Skeletal muscle satellite cell (primary cell): ENCODE results near the gene ACOX3.

Experiments
- H3K27me3 ChIP-seq: 2 replicates; pipeline ENCODE4 v1.7.0; 2013; ENCODE audit warnings: low read length; ENCODE audit not compliant: control insufficient read depth, insufficient read depth
- H3K36me3 ChIP-seq: 2 replicates; pipeline ENCODE4 v1.7.0; 2013; ENCODE audit warnings: mild to moderate bottlenecking, control low read depth, low read length; ENCODE audit not compliant: insufficient read depth
- H3K4me1 ChIP-seq: 2 replicates; pipeline ENCODE4 v1.7.0; 2013; ENCODE audit warnings: low read length; ENCODE audit not compliant: control insufficient read depth, insufficient read depth
- H3K4me2 ChIP-seq: 2 replicates; pipeline ENCODE4 v1.7.0; 2013; ENCODE audit warnings: mild to moderate bottlenecking, low read length
- H3K4me3 ChIP-seq: 2 replicates; pipeline ENCODE4 v1.7.0; 2013; ENCODE audit warnings: low read length
- H3K9ac ChIP-seq: 2 replicates; pipeline ENCODE4 v1.7.0; 2013; ENCODE audit warnings: mild to moderate bottlenecking, low read depth, low read length, moderate library complexity
- H3K9me3 ChIP-seq: replicated peaks from 2 replicates; pipeline ENCODE4 v1.7.0; 2013; ENCODE audit warnings: mild to moderate bottlenecking, control low read depth, low read length

Gene ACOX3

DNA sequence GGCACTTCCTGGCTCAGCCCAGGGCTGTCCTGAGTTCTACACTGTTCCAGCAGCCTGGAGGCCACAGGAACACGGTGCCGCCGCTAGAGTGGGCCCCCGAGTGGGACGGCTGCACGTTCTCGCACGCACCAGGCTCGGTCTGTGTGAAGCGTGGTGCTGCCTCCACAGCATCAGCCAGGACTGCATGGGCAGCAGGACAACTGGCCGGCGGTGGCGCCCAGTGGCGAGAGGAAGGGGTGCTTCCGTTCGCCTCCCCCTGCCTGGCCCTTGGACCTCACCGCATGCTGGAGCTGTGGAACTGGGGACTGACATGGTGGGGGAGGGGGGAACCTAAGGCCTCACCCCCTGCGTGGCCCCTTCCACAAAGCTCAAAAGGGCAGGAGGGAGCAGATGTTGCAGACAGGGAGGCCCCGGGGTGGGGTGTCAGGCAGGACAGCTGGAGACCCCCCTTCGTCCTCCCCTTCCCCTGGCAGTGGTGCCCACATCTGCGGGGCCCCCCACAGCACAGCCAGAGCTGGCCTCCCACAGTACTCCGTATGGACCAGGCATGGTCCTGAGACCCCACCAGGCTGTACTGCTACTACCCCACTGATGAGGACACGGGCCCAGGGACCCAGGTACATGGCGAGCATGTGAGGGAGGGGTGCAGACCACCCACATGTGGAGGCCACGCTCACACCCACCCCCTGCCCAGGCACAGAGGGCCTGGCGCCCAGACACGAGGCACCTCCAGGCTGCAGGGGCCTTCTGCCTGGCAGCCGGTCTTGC, 58.5 kb downstream of the ACOX3 start:
- Histone ChIP-seq H3K4me1 (peaks cover 18% of the 10 kb centered on the region), H3K9me3 (no peaks in the 10 kb centered on the region), H3K27me3 (no peaks in the 10 kb centered on the region), H3K36me3 (peaks cover 16% of the 10 kb centered on the region), H3K9ac (no peak overlapping the region), H3K4me2 (no peak overlapping the region), H3K4me3 (no peak overlapping the region)

DNA sequence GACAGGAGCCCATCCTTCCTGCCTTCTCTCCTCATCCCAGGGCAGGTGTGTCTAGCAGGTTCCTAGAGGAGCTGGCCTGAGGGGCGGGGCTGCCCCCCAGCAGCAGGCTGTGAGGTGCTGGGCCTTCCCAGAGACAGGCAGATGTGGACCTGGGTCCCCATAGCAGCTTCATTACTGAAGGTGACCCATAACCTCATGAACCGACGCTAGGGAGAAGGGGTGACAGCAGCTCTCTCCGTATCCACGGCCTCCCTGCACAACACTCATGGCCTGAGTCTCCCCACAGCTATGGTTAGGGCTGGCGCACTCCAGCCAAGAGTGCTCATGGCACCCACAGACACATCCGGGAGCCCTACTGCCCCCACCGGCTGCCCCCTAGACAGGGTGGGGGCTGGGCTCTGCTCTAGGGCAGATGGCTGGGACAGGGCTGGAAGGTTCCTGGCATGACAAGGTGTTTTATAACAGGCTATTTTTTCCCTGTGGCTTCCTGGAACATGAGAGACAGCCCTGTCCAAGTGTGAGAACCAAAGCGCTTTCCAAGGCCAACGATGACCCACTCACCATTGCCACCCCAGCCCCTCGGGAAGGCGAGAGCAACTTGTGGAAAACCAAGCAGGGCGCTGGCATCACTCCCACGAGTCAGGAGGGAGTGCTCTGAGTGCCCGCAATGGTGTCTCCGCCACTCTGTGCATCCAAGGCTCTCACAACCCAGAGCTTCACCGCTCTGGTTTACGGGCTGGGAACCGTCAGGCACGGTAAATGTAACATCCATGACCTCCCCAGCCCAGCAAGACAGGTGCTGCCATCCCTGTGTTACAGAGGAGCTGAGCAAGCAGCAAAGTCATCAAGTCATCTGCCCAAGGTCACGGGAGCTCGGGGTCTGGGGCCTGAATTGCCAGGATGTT, 59.8 kb downstream of the ACOX3 start:
- Histone ChIP-seq H3K27me3 (no peaks in the 10 kb centered on the region), H3K36me3 (peaks cover 10% of the 10 kb centered on the region), H3K9ac (no peak overlapping the region), H3K9me3 (no peaks in the 10 kb centered on the region), H3K4me2 (no peak overlapping the region), H3K4me1 (peaks cover 18% of the 10 kb centered on the region), H3K4me3 (no peak overlapping the region)

DNA sequence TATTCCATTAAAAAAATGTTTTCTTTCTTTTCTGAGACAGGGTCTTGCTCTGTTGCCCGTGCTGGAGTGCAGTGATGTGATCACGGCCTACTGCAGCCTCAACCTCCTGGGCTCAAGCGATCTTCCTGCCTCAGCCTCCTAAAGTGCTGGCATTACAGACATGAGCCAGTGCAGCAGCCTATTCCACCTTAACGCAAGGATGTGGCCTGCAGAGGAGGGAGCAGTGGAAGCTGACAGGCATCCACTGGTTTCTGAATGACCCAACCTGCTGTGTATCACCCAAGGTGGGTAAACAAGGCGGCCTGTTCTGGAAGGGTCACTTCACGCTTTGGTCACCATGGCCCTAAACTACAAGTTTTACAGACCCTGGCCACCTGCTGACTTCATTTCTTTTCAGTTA, 60.8 kb downstream of the ACOX3 start:
- Histone ChIP-seq H3K4me3 (no peak overlapping the region), H3K36me3 (peaks cover 10% of the 10 kb centered on the region), H3K4me2 (no peak overlapping the region), H3K4me1 (peaks cover 18% of the 10 kb centered on the region), H3K9me3 (no peaks in the 10 kb centered on the region), H3K27me3 (no peaks in the 10 kb centered on the region), H3K9ac (no peak overlapping the region)

DNA sequence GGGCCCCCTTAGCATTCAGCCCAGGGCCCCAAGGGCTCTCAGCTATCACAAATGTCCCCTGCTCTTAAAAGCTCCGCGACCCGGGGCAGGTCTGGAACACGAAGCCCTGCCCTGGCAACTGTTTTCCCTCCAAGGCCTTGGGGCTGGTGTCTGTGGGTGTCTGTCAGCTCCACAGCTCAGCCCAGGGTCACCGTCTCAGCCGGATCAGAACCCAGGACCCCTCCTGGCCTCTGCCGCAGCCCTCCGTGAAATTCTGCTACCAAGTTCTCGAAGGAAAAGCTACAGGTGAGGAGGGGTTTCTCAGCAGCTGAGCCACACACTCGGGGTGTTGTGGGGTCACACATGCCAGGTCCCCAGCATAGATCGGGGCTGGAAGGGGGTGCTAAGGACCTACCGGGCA, 61.2 kb downstream of the ACOX3 start:
- Histone ChIP-seq H3K9me3 (no peaks in the 10 kb centered on the region), H3K36me3 (peaks cover 10% of the 10 kb centered on the region), H3K27me3 (no peaks in the 10 kb centered on the region), H3K4me1 (peaks cover 14% of the 10 kb centered on the region), H3K4me3 (no peak overlapping the region), H3K4me2 (no peak overlapping the region), H3K9ac (no peak overlapping the region)

DNA sequence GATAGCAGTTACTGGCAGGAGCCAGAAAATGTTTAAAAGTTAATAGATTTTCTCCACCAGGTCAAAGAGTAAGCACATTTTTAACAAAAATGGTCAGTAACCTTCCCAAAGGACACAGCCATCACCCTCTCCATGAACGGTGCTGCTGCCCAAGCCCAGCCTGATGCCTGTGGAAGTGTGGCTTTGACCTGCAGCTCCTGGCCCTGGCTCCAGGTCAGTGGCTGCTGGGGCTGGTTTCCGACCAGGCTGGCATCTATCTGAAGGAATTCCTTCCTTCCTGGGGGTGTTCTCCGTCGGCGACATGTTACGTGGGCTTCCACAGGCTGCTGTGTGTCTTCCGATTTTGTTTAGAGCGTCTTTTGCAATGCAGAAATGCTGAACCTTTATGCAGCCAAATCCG, 61.7 kb downstream of the ACOX3 start:
- H3K27me3 ChIP-seq: no peaks in the 10 kb centered on the region
- peaks cover 10% of the 10 kb centered on the region for H3K36me3 ChIP-seq
- no peak overlapping the region for H3K4me3 ChIP-seq
- H3K9me3 ChIP-seq: no peaks in the 10 kb centered on the region
- H3K4me2 ChIP-seq: no peak overlapping the region
- no peak overlapping the region for H3K9ac ChIP-seq
- H3K4me1 ChIP-seq: peaks cover 9% of the 10 kb centered on the region

DNA sequence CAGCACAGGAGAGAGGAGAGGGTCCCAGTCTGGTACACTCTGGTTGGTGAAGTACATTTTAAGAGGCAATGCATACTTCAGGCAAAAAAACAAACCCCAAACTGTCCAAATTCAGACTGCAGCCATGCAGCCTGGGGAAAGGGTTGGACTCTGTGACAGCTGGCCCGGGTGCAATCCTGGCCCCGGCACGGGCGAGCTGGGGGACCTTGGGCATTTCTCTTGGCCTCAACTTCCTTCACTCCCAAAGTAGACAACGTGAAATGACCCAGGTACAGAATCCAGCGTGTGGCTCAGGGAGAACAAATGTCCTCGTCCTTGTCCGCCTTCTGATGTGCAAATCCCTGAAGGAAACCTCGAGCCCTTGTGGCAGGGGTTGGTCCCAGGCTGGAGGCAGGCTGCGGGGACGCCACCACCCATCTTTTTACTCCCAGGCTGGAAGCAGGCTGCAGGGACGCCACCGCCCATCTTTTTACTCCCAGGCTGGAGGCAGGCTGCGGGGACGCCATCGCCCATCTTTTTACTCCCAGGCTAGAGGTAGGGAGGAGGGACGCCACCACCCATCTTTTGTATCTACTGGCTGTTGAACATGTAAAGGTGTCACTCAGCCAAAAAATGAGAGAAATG, 62.3 kb downstream of the ACOX3 start:
- H3K4me2 ChIP-seq: no peak overlapping the region
- peaks cover 10% of the 10 kb centered on the region for H3K36me3 ChIP-seq
- no peak overlapping the region for H3K9ac ChIP-seq
- no peaks in the 10 kb centered on the region for H3K27me3 ChIP-seq
- H3K4me3 ChIP-seq: no peak overlapping the region
- no peaks in the 10 kb centered on the region for H3K9me3 ChIP-seq
- peaks cover 3% of the 10 kb centered on the region for H3K4me1 ChIP-seq

DNA sequence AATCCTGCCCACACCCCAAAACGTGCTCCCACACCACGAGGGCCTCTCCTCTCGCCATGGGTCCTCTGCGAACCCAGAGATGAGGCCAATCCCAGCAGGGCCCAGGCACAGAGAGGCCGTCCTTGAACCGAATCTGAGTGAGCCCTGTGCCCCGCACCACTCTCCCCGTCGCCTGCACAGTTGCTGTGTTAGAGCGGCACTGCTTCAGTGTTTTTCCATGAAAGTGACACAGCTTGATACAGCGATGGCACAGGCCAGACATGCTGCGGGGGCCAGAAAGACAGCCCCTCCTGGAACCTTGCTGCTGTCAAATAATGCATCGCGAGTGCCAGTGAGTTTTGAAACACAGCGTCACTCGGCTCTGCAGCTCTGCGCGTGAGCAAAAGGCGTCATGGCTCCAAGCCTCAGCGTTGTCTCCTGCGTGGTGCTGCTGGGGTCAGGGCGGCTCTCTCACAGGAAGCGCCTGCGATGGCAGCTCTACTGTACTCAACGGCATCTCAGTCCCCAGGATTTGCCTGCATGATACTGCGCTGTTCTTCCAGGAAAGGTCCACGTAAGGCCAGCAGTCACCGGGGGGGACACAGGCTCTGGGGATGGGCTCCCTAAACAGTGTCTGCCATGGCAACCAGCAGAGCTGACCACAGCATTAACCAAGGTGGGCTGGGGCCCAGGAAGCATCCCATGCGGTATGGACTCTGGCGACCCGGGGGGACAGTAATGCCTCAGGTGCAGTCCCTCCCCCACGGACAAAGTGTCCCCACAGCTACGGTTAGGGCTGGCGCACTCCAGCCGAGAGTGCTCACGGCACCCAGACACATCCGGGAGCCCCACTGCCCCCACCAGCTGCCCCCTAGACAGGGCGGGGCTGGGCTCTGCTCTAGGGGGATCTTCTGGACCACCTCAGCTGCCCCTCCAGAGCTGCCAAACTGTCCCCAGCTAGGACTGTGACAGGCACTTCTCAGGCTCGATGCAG, 63.1 kb downstream of the ACOX3 start:
- no peaks in the 10 kb centered on the region for H3K27me3 ChIP-seq
- H3K9me3 ChIP-seq: no peaks in the 10 kb centered on the region
- no peak overlapping the region for H3K9ac ChIP-seq
- H3K4me3 ChIP-seq: no peak overlapping the region
- H3K4me1 ChIP-seq: no peaks in the 10 kb centered on the region
- H3K4me2 ChIP-seq: no peak overlapping the region
- H3K36me3 ChIP-seq: peaks cover 10% of the 10 kb centered on the region

DNA sequence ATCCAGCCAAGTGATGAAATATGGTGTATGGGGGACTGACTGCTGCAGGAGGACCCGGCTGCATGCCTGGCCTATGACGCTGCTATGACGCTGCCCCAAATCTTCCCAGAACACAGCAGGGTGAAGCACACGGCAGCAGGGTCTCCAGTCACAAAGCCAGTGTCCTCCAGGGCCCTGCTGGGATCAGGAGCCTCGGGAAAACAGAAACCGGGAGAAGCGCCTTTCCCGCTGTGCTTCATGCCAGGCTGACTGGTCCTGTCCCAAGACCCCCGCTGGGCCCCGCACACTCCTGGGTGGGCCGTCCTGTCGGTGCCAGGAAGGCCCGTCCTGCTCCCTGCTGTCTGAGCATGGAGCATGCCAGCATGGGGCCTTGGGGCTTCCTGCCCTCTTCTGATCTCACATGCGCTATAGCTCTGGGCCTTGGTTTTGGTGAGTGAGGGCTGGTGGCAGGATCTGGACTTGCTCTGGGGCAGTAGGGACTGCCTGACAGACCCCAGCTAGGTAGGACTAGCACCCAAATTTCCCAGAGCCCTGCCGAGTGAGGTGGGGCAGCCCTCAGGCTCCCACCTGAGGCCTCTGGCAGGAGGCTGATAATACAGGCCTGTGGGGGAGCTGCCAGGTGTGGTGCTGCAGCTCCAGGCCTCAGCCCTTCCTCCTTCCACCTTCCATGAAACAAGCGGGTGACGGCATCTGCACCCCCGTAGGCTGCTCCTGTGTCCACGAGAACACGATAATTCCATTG, 64.0 kb downstream of the ACOX3 start:
- peaks cover 10% of the 10 kb centered on the region for H3K36me3 ChIP-seq

DNA sequence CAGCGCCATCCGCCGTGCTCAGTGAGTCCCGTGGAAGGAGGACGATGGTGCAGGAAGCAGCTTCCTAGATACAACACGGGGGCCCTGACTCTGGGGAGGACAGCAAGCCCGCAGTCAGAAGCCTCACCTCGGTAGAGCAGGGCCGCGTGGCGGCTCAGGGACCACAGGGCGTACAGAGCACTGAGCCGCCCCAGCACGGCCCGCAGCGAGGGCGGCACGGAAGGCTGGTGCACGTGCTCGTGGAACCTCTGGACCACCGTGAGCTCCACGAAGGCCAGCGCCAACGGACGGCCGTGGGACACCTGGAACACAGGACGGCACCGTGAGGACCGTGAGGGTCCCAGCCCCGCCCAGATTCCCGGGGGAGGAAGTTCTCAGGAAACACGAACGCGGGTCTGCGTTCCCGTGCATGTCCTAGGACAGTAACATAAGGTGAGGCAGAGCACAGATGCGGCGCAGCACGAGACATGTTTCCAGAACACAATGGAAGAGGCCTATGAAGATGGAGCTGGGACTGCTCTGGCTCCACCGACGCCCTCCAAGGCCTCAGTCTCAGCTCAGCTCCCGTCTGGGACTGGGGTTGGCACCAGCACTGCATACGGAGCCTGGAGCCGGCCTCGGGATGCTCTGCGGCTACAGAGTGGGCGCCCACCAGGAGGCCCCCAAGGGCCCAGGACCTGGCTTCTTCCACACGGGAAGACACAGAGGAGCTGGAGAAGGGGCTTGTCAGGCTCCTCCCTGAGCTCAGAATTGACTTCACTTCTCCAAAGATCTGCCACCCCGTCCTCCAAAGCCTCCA, 65.5 kb downstream of the ACOX3 start:
- no peak overlapping the region for H3K4me2 ChIP-seq
- H3K9ac ChIP-seq: no peak overlapping the region

More for the DNA sequence above, 64.0 kb downstream of the ACOX3 start:
- no peaks in the 10 kb centered on the region for H3K9me3 ChIP-seq
- no peak overlapping the region for H3K4me2 ChIP-seq
- H3K27me3 ChIP-seq: no peaks in the 10 kb centered on the region
- H3K4me3 ChIP-seq: no peak overlapping the region
- no peak overlapping the region for H3K9ac ChIP-seq
- H3K4me1 ChIP-seq: peaks cover 3% of the 10 kb centered on the region

More for the DNA sequence above, 65.5 kb downstream of the ACOX3 start:
- Histone ChIP-seq H3K9me3 (no peaks in the 10 kb centered on the region), H3K27me3 (no peaks in the 10 kb centered on the region), H3K36me3 (no peaks in the 10 kb centered on the region), H3K4me3 (no peak overlapping the region), H3K4me1 (peaks cover 11% of the 10 kb centered on the region)
